Renal pelvis (tissue), 4 donors: ENCODE results near the gene RRM1. TPM values are rescaled to one million over a fixed set of nuclear protein-coding genes. Genes with fewer than 3 reads are reported as not detected.
"Not testable (repeated sequence)": the region's sequence is repeated elsewhere in the genome, so short reads cannot be mapped to it uniquely, and the experiment has no call there.

Source experiments
- DNase-seq: peaks from one replicate; pipeline ENCODE4 v3.0.0-alpha.2; 2013
- polyA plus RNA-seq, 3 donors: library from polyadenylated mRNA; unstranded; fragments of 120-200 nt; gene quantifications; one replicate each; pipeline ENCODE4 v1.2.1, GENCODE V29; 2013; ENCODE audit not compliant: insufficient read length in 3 of 3

Gene RRM1
- polyA plus RNA-seq, 3 donors, result 71.8 to 75.9 (median 73.3) TPM

- no peak for DNase-seq
Observed at GRCh38 chr11:4125141-4125540, 30.5 kb downstream of the RRM1 start.

GRCh38 chr11:4127357-4127756, 32.8 kb downstream of the RRM1 start:
- DNase-seq, result no peak

DNA sequence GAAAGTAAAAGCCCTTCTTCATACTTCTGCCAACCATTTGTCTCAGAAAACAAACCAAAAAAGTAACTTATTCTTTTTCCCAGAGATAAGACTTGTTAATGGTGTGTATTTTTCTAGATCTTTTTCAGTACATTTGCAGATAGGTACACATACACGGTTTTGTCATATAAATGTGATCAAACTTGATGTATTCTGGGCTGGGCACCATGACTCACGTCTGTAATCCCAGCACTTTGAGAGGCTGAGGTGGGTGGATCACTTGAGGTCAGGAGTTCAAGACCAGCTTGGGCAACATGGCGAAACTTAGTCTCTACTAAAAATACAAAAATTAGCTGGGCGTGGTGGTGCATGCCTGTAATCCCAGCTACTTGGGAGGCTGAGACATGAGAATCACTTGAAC, 35.6 kb downstream of the RRM1 start:
- DNase-seq, result not testable (repeated sequence)

- no peak for DNase-seq
Observed at GRCh38 chr11:4134806-4135205, 40.2 kb downstream of the RRM1 start.

- no peak for DNase-seq
Observed at GRCh38 chr11:4138497-4138896, 43.9 kb downstream of the RRM1 start.

DNA sequence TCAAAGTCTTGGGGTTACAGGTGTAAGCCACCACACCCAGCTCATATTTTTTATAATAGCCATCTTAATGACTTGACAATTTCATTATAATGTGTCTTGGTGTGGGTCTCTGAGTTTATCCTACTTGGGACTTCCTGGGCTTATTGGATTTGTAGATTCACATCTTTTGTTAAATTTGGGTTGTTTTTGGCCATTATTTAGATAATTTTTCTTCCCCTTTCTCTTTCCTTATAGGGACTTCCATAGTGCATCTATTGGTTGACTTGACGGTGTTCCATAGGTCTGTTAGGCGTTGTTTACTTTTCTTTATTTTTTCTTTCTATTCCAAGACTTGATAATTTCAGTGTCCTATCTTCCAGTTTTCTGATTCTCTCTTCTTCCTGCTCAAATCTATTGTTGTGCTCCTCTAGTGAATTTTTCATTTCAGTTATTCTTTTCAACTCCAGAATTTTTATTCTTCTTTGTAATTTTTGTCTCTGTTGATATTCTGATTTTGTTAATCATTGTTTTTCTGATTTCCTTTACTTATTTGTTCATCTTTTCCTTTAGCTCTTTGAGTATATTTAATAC, 45.6 kb downstream of the RRM1 start:
- no peak for DNase-seq

DNA sequence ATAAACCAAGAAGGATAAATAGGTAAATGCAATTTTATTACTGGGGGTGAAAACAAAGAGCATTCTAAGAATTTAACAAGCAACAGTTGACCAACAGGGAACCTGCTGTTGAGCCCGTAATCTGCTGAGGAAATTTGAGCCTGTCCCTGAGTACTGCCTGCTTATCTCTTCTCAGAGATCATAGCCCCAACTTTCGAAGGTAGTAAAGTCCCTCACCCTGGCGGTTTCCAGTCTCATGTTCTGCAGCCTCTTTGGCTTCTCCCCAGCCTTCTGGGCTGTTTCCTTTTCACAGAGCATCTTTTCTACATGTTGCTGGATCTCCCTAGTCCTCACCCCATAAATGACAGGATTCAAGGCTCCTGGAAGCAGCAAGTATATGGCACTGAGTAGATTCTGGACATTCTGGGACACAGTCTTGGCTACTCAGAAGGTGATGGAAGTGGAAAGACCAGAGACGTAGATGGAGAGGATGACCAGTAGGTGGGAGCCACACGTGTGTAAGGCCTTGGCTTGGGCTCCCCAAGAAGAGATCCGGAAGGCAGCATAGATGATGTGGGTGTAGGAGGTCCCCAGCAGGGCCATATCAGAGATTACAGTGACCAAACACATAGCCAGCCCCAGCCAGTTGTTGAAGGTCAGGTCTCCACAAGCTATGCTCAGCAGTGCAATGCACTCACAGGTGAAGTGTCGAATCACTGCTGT, 51.6 kb downstream of the RRM1 start:
- DNase-seq, result no peak

DNA sequence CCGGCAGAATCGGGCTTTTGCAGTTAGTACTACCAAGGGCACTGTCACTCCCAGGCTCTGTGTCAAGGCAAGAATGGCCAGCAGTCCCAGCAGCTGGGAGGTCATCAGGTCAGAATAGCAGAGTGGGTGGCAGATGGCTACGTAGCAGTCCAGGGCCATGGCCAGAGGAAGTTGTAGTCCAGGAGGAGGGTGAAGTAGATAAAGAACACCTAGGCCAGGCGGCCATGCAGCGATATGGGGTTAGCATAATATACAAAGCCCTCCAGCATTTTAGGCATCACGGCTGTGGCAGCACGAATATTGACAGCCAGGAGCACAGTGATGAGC, 52.1 kb downstream of the RRM1 start:
- no peak for DNase-seq

DNA sequence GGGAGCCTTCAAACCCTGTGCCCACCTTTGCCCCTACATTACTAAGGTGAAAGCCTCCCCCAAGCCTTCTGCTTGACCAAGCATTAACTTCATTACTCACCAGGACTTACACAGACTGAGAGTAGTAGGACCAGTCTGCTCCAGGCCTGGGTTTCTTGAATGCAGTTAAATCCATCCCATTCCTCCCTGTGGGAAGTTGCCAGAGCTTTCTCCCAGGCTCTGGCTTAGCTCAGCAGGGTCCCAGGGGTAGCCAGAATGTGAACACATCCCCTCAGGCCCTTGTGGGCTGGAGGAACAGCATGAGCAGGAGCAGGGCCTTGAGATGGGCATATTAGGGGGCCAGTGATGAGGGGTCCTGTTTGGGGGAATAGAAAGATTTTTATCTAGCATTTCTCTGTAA, 59.9 kb downstream of the RRM1 start:
- no peak for DNase-seq

GRCh38 chr11:4156571-4156970, 62.0 kb downstream of the RRM1 start:
- no peak for DNase-seq

- DNase-seq, result not testable (repeated sequence)
Observed at GRCh38 chr11:4158818-4159217, 64.2 kb downstream of the RRM1 start.

DNA sequence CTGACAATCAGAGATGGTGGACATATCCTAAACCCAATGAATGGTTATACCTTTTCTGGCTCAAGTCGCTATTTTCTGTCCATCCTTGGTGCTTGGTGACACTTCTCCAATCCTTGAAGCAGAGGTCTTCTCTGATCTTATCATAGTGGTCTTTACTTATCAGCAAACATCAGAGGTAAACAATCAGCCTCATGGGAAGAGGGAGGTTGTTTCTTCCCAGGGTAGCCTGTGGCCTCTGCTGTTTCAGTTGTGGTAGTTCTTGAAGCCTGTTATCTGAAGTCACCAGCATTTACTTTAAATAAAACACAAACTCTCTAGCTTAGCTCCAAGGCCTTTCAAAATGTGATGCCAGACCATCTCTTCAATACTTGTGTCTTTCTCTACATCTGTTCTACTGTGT, 66.7 kb downstream of the RRM1 start:
- DNase-seq, result no peak

GRCh38 chr11:4164884-4165590, 70.4 kb downstream of the RRM1 start:
- no peak for DNase-seq

- no peak for DNase-seq
Observed at GRCh38 chr11:4167292-4167691, 72.7 kb downstream of the RRM1 start.

DNA sequence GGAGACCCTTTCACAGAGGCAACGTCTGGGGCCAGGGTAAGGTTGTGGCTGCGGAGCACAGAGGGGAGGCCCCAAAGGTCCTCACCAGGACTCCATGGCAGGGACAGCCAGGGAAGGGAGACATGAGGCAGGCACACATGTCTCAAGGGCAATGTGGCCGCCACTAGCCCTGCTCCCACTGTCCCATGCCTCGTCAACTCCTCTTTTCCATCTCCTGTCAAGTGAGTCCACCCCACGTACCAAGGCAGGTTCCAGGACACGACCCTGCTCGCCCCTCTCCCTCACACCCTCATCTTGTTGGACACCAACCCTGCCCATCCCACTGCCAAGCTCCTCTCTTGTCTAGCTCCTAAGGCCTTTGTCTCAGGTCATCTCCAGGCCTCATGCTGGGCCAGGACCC, 73.2 kb downstream of the RRM1 start:
- no peak for DNase-seq

- DNase-seq, result not testable (repeated sequence)
Observed at GRCh38 chr11:4175620-4176350, 81.2 kb downstream of the RRM1 start.

GRCh38 chr11:4178813-4179662, 84.4 kb downstream of the RRM1 start:
- no peak for DNase-seq

- DNase-seq, result no peak
Observed at GRCh38 chr11:4180441-4181183, 86.0 kb downstream of the RRM1 start.

DNA sequence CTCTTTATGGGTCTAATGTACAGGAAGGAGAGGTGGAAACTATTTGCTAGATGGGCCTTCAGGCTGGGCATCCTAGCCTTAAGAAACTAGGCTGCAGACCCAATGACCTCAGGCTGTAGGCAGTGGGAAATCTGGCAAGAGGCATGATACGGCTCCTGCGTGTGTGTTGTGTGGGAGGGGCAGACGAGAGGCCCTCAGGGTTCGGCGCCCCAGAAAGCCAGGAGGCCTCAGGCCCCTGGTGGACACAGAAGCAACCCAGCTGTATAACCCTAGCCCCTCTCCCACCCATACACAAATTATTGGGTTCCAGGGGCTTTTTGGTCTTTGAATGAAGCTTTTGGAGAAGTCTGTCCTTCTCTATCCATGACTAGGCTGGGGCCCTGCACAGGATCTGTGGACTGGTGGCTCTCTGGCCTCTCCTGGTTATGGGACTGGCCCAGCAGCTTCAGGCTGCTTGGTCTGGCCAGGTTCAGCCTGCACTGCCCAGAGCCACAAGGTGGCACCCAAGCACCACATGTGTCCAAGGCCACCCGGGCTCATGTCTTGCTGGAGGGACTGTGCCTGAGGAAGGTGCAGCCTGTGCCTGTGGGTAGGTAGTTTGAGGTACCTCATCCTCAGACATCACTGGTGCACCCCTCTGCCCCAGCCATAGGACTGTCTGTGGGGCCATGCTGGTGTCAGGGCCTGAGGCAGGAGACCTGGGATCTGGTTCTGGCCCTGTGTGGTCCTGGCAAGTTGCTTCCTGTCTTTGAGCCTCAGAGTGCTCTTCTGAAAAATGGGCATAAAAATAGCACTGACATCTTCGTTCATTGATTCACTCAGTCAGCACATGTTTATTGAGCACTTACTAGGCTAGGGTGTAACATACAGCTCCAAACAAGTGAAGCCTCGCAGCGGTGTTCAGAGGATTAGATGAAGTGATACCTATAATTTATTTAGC, 87.5 kb downstream of the RRM1 start:
- DNase-seq, result peak; percentile 16
